KG1 (cell line): ENCODE measurements around the gene OR51I1.

Source experiments
- DNase-seq: peaks from one replicate; lab custom pipeline; 2025; lab: John Stamatoyannopoulos, UW

Gene OR51I1

GRCh38 chr11:5441414-5441813 lies at the start of gene OR51I1:
OR51I1 (minus strand) TSS chr11:5441514; CDS start chr11:5441514, 0 bp downstream.
- DNase-seq, result no peak

- DNase-seq, result no peak
Measured at GRCh38 chr11:5489576-5490357, 48.5 kb upstream of the OR51I1 start.

- DNase-seq, result no peak
Measured at GRCh38 chr11:5488798-5489399, 47.6 kb upstream of the OR51I1 start.

- no peak for DNase-seq
Measured at GRCh38 chr11:5488385-5488784, 47.1 kb upstream of the OR51I1 start, which contains the start of gene OR52D1. OR52D1 (plus strand) TSS chr11:5488685; CDS start chr11:5488707, 22 bp downstream.

- DNase-seq, result no peak
Measured at GRCh38 chr11:5486421-5486820, 45.1 kb upstream of the OR51I1 start.

- no peak for DNase-seq
Measured at GRCh38 chr11:5486003-5486402, 44.7 kb upstream of the OR51I1 start.

GRCh38 chr11:5476186-5476819 lies 35.0 kb upstream of the OR51I1 start:
- DNase-seq, result peak; percentile 42

- DNase-seq, result no peak
Measured at GRCh38 chr11:5473921-5474320, 32.6 kb upstream of the OR51I1 start.

- no peak for DNase-seq
Measured at GRCh38 chr11:5467527-5467926, 26.2 kb upstream of the OR51I1 start.

- DNase-seq, result no peak
Measured at GRCh38 chr11:5460983-5461621, 19.8 kb upstream of the OR51I1 start.

GRCh38 chr11:5449432-5449831 lies 8.1 kb upstream of the OR51I1 start:
- no peak for DNase-seq

GRCh38 chr11:5449023-5449422 lies 7.7 kb upstream of the OR51I1 start, which contains the start of gene OR51I2:
OR51I2 (plus strand) TSS chr11:5449323; CDS start chr11:5453489, 4,166 bp downstream.
- no peak for DNase-seq

GRCh38 chr11:5443835-5444393 lies 2.6 kb upstream of the OR51I1 start:
- no peak for DNase-seq

GRCh38 chr11:5423131-5423530 lies 18.2 kb downstream of the OR51I1 start:
- no peak for DNase-seq

- no peak for DNase-seq
Measured at GRCh38 chr11:5421811-5422210, 19.5 kb downstream of the OR51I1 start, which contains the start of gene OR51Q1. OR51Q1 (plus strand) TSS chr11:5422111; CDS start chr11:5422201, 90 bp downstream.

- DNase-seq, result no peak
Measured at GRCh38 chr11:5420993-5421392, 20.3 kb downstream of the OR51I1 start.

- DNase-seq, result no peak
Measured at GRCh38 chr11:5405173-5405572, 36.1 kb downstream of the OR51I1 start.

GRCh38 chr11:5398936-5399335 lies 42.4 kb downstream of the OR51I1 start:
- no peak for DNase-seq

- DNase-seq, result no peak
Measured at GRCh38 chr11:5394091-5394490, 47.2 kb downstream of the OR51I1 start.
